ENCODE measurements around the gene C9orf85. TPM values are rescaled to one million over a fixed set of nuclear protein-coding genes. Genes with fewer than 3 reads are reported as not detected.
A peak's percentile ranks its signal among the peaks of the same experiment; 100 is the strongest.

Gene C9orf85
- total and polyA plus RNA-seq, 9 of the 15 experiments (the other 6 are each of a cell fraction or from before 2014, with no cell fraction given), result 6.7 to 17.6 (median 13.0) TPM

- TF ChIP-seq RERE (CRISPR knock-in tag; IDR thresholded peaks at IDR 0.05; ENCODE audit: borderline replicate concordance) (no peak), SIN3A (IDR thresholded peaks at IDR 0.05; ENCODE audit: borderline replicate concordance in 2 of 2, control insufficient read depth in 1 of 2, low read depth in 2 of 2, low read length in 2 of 2) (peak; percentile 48 to 65; a peak in 1 of 4 replicates), SUPT5H (IDR thresholded peaks at IDR 0.05) (peak; percentile 94), ZFP1 (CRISPR knock-in tag; IDR thresholded peaks at IDR 0.05) (no peak), RFX1 (IDR thresholded peaks at IDR 0.05) (no peak), GATA2 (CRISPR knock-in tag; IDR thresholded peaks at IDR 0.05) (no peak), REST (IDR thresholded peaks at IDR 0.05; ENCODE audit: borderline replicate concordance) (peak; percentile 73), REST (CRISPR knock-in tag; IDR thresholded peaks at IDR 0.05; ENCODE audit: low read depth) (no peak), POU5F1 (IDR thresholded peaks at IDR 0.05; ENCODE audit: borderline replicate concordance, low read depth, low read length, partially characterized antibody) (no peak)
These were observed at the start of gene C9orf85, which contains the start of gene ABHD17B (continued) for GRCh38 chr9:71911061-71911907.
